OCI-LY1 (cell line): ENCODE data around the gene CCT8.

Experiments
- EZH2 ChIP-seq: fragments of 200-600 bp; sonication (generic), shearing (Covaris generic); IDR thresholded peaks from 2 replicates; pipeline ENCODE4 v1.8.0; 2017; ENCODE audit warnings: borderline replicate concordance, mixed run types, mild to moderate bottlenecking, antibody characterized with exemption, low read length, moderate library complexity, mixed read lengths
- TF ChIP-seq, protein P1 (sequence below): fragments of 200-600 bp; sonication (generic), shearing (Covaris generic); IDR thresholded peaks from 2 replicates; pipeline ENCODE4 v1.5.1; 2017; ENCODE audit warnings: mild to moderate bottlenecking, antibody characterized with exemption, low read length, moderate library complexity, mixed read lengths

GRCh38 chr21:29105218-29105617 lies 31.8 kb upstream of the CCT8 start:
- TF ChIP-seq, protein P1, sequence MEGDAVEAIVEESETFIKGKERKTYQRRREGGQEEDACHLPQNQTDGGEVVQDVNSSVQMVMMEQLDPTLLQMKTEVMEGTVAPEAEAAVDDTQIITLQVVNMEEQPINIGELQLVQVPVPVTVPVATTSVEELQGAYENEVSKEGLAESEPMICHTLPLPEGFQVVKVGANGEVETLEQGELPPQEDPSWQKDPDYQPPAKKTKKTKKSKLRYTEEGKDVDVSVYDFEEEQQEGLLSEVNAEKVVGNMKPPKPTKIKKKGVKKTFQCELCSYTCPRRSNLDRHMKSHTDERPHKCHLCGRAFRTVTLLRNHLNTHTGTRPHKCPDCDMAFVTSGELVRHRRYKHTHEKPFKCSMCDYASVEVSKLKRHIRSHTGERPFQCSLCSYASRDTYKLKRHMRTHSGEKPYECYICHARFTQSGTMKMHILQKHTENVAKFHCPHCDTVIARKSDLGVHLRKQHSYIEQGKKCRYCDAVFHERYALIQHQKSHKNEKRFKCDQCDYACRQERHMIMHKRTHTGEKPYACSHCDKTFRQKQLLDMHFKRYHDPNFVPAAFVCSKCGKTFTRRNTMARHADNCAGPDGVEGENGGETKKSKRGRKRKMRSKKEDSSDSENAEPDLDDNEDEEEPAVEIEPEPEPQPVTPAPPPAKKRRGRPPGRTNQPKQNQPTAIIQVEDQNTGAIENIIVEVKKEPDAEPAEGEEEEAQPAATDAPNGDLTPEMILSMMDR = no peak
- no peak for TF ChIP-seq EZH2
